ENCODE results near the gene TRAM1L1. TPM values are rescaled to one million over a fixed set of nuclear protein-coding genes. Genes with fewer than 3 reads are reported as not detected.

TRAM1L1 gene
- polyA plus RNA-seq (ENCODE audit: insufficient read length in 4 of 4), result 10 to 100 TPM; 17.1 to 22.3 (median 20.2) TPM

- DNase-seq (ENCODE audit: low read depth in 4 of 4, low spot score in 3 of 4), result peak; percentile 60 to 79 (median 70)
Observed at GRCh38 chr4:117084866-117085701, at the start of gene TRAM1L1. TRAM1L1 (minus strand) TSS chr4:117085576; CDS start chr4:117085393, 183 bp downstream.

GRCh38 chr4:117134386-117134785, 49.0 kb upstream of the TRAM1L1 start:
- DNase-seq (ENCODE audit: low read depth in 4 of 4, low spot score in 3 of 4), result peak; percentile 39 to 73 (median 64)

DNA sequence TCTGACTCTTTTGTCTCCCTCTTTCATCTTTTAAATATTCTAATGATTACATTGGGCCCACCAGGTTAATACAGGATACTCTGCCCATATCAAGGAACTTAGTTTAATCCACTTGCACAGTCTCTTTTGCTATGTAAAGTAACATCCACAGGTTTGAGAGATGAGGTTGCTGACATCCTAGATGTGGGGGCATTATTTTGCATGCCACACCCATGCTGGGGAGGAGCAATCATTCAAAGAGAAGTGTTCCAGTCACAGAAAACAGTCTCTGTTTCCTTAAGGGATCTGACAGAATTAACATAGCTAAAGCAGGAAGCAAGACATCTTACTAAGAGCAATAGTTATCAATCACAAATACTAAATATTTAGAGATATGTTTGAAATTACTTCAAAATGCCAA, 11.5 kb upstream of the TRAM1L1 start:
- no peak for DNase-seq (ENCODE audit: low read depth in 4 of 4, low spot score in 3 of 4)

GRCh38 chr4:117096462-117096861, 11.1 kb upstream of the TRAM1L1 start:
- no peak for DNase-seq (ENCODE audit: low read depth in 4 of 4, low spot score in 3 of 4)

GRCh38 chr4:117093571-117093970, 8.2 kb upstream of the TRAM1L1 start:
- DNase-seq (ENCODE audit: low read depth in 4 of 4, low spot score in 3 of 4), result no peak

DNA sequence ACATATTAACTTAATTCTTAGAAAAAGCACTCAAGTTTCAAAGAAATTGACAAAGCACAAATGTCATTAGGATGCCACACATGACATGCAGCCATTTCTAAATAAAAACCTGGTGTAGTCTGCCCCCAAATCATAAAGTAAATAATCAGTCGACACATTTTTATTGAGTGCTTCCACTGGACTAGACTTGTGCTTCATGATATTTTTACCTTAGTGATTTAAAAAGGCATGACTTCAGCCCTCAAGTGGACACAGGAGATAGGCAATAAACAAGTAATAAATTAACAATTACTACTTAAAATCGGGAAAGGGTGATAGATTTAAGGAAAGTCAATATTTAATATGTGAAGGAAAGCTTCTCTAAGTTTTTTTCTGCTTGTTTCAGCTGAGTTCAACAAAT, 7.6 kb downstream of the TRAM1L1 start:
- DNase-seq (ENCODE audit: low read depth in 4 of 4, low spot score in 3 of 4), result no peak

GRCh38 chr4:117068120-117068519, 17.3 kb downstream of the TRAM1L1 start:
- no peak for DNase-seq (ENCODE audit: low read depth in 4 of 4, low spot score in 3 of 4)

- DNase-seq (ENCODE audit: low read depth in 4 of 4, low spot score in 3 of 4), result no peak
Observed at GRCh38 chr4:117063961-117064696, 21.2 kb downstream of the TRAM1L1 start.

DNA sequence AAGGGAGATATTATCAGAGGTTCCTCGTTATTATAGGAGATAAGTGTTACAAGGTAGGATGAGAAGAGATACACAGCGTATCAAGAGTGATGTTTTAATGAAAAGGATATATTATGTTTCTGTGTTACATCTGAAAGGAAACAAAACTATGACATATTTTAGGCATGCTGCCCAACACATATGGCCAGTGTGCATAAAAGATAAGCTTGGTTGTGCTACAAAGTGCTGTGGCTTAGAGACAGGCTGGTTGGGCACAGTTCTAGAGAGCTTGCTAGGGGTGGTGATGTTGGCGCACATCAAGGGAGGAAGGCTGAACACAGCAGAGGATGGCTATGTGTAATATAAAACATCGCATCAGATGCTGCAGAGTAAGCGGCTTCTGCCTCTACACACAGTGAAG, 42.4 kb downstream of the TRAM1L1 start:
- no peak for DNase-seq (ENCODE audit: low read depth in 4 of 4, low spot score in 3 of 4)
